ENCODE results near the gene AKR7A2.

- TF ChIP-seq POLR2A (IDR thresholded peaks at IDR 0.05) (no peak), CTCF (IDR thresholded peaks at IDR 0.05 in 4 of 5, conservative IDR thresholded peaks at IDR 0.05 in 1 of 5) (no peak)
Observed at GRCh38 chr1:19308509-19308907, 3.4 kb downstream of the AKR7A2 start.

All from gastrocnemius medialis (tissue), 4 donors.